ENCODE measurements around the gene TSBP1.

DNA sequence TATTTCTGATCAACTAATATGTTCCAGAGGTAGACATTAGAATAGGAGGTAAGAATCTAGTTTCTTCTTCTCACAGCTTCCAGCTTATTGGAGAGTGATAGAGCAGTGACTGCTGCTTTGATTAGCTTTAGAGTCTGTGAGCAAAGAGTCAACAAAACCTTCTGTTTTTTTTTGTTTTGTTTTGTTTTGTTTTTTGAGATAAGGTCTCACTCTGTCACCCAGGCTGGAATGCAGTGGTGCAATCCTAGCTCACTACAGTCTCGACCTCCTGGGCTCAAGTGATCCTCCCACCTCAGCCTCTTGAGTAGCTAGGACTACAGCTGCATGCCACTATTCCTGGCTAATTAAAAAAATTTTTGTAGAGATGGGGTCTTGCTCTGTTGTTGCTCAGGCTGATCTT, 39.3 kb downstream of the TSBP1 start:
- no peak for TF ChIP-seq POU5F1 (IDR thresholded peaks at IDR 0.05; ENCODE audit: low read depth, low read length)
- TF ChIP-seq, protein P1, sequence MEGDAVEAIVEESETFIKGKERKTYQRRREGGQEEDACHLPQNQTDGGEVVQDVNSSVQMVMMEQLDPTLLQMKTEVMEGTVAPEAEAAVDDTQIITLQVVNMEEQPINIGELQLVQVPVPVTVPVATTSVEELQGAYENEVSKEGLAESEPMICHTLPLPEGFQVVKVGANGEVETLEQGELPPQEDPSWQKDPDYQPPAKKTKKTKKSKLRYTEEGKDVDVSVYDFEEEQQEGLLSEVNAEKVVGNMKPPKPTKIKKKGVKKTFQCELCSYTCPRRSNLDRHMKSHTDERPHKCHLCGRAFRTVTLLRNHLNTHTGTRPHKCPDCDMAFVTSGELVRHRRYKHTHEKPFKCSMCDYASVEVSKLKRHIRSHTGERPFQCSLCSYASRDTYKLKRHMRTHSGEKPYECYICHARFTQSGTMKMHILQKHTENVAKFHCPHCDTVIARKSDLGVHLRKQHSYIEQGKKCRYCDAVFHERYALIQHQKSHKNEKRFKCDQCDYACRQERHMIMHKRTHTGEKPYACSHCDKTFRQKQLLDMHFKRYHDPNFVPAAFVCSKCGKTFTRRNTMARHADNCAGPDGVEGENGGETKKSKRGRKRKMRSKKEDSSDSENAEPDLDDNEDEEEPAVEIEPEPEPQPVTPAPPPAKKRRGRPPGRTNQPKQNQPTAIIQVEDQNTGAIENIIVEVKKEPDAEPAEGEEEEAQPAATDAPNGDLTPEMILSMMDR (IDR thresholded peaks at IDR 0.05; ENCODE audit: control extremely low read depth in 1 of 3, insufficient read depth in 1 of 3, low read depth in 1 of 3, low read length in 3 of 3), result no peak
- TF ChIP-seq FOSL1 (IDR thresholded peaks at IDR 0.05; ENCODE audit: insufficient read depth, low read depth, low read length), result no peak
